Esophagus squamous epithelium (tissue), 5 donors: ENCODE data around the gene SSH3. TPM values are rescaled to one million over a fixed set of nuclear protein-coding genes. Genes with fewer than 3 reads are reported as not detected.

Experiments
- DNase-seq: peaks from one replicate; lab custom pipeline; 2025; lab: John Stamatoyannopoulos, UW
- H3K27ac ChIP-seq, 4 donors: fragments of 200-600 bp; sonication (generic); one replicate each; pipeline ENCODE4 v1.5.1; 2016 to 2019; ENCODE audit warnings: mild to moderate bottlenecking in 1 of 4
- H3K27me3 ChIP-seq, 4 donors: fragments of 200-600 bp; sonication (generic); 1 replicate in 3 of 4; 2 replicates in 1 of 4; pipeline versions ENCODE4 v1.5.1 to v1.6.0; 2017 to 2021; ENCODE audit warnings: antibody characterized with exemption in 1 of 4
- H3K36me3 ChIP-seq, 3 donors: fragments of 200-600 bp; sonication (generic); one replicate each; pipeline ENCODE4 v1.5.1; 2016 to 2019
- H3K4me1 ChIP-seq, 3 donors: fragments of 200-600 bp; sonication (generic); one replicate each; pipeline ENCODE4 v1.5.1; 2017 to 2019
- H3K4me3 ChIP-seq, 4 donors: fragments of 200-600 bp; sonication (generic); 1 replicate in 3 of 4; 2 replicates in 1 of 4; pipeline ENCODE4 v1.5.1; 2016 to 2019; ENCODE audit warnings: mild to moderate bottlenecking in 2 of 4, moderate library complexity in 1 of 4
- H3K9me3 ChIP-seq, 3 donors: fragments of 200-600 bp; sonication (generic); one replicate each; pipeline ENCODE4 v1.5.1; 2016 to 2019
- CTCF ChIP-seq, 6 experiments: fragments of 450-650 bp in 4 of 6; fragments of 200-600 bp in 2 of 6; sonication (generic) in 2 of 6; IDR thresholded peaks; one replicate each; pipeline ENCODE4 v1.5.1; 2016 to 2019; ENCODE audit warnings: antibody characterized with exemption in 6 of 6, mild to moderate bottlenecking in 4 of 6, moderate library complexity in 4 of 6
- POLR2A ChIP-seq, 4 donors: fragments of 450-650 bp; IDR thresholded peaks; one replicate each; pipeline ENCODE4 v1.6.1; 2017; ENCODE audit warnings: antibody characterized with exemption in 4 of 4, mild to moderate bottlenecking in 4 of 4, moderate library complexity in 3 of 4
- WGBS, 2 donors: methylation state at CpG; one replicate each; pipeline ENCODE4 v1.1.5; 2018; 5-methylcytosine and 5-hydroxymethylcytosine counted together
- intact Hi-C: fragments of 100-400 bp; cut with DNase I; formaldehyde crosslinking; loops from one replicate; pipeline ENCODE4 v1.15.0; 2022
- total RNA-seq, 4 donors: library from RNA; depleted of rRNA; stranded (reverse); fragments of >200 nt; gene quantifications; one replicate each; pipeline ENCODE4 v1.1.0, GENCODE V29; 2016
- donor health status: DM: yes; HTN: yes; CAD: no.

Gene SSH3
- total RNA-seq, 4 donors from 2014 or later: 51.4 to 78.4 (median 64.8) TPM

- peak overlapping the region; percentile 93 to 99 (median 96) for H3K27ac ChIP-seq
- TF ChIP-seq POLR2A (IDR thresholded peaks at IDR 0.05) (no peak), CTCF (IDR thresholded peaks at IDR 0.05) (no peak)
- WGBS, 2 donors: 54 to 60% methylated on average over 2 to 13 of the region's 18 CpGs
- peak overlapping the region in 3 of 4 donors; percentile 23 to 48 (median 36) for H3K4me3 ChIP-seq
- no peaks in the 10 kb centered on the region for H3K27me3 ChIP-seq
- peaks cover 0 to 52% (median 27%) of the 10 kb centered on the region in 3 donors for H3K36me3 ChIP-seq
- peaks cover 41 to 83% (median 48%) of the 10 kb centered on the region in 3 donors for H3K4me1 ChIP-seq
- H3K9me3 ChIP-seq: no peaks in the 10 kb centered on the region
- DNase-seq: no peak
- intact Hi-C loops: loop anchor here (10.0 kb wide), 1 partner anchor 256 kb away; the partner anchor contains the start of gene RHOD
Observed at GRCh38 chr11:67311051-67311555, 7.8 kb downstream of the SSH3 start.

GRCh38 chr11:67311556-67312082 lies 8.3 kb downstream of the SSH3 start:
- no peak for DNase-seq
- Histone ChIP-seq H3K9me3 (no peaks in the 10 kb centered on the region), H3K4me1 (peaks cover 44 to 88% (median 51%) of the 10 kb centered on the region in 3 donors), H3K4me3 (peak overlapping the region in 3 of 4 donors; percentile 23 to 48 (median 36)), H3K27me3 (no peaks in the 10 kb centered on the region), H3K36me3 (peaks cover 0 to 47% (median 27%) of the 10 kb centered on the region in 3 donors), H3K27ac (peak overlapping the region; percentile 93 to 99 (median 96))
- TF ChIP-seq POLR2A (IDR thresholded peaks at IDR 0.05) (peak in 1 of 4 donors; percentile 10), CTCF (IDR thresholded peaks at IDR 0.05) (no peak)
- intact Hi-C loops: loop anchor here (10.0 kb wide), 1 partner anchor 257 kb away; the partner anchor contains the start of gene RHOD
- 45 to 46% methylated on average over 6 to 11 of the region's 15 CpGs for WGBS, 2 donors

DNA sequence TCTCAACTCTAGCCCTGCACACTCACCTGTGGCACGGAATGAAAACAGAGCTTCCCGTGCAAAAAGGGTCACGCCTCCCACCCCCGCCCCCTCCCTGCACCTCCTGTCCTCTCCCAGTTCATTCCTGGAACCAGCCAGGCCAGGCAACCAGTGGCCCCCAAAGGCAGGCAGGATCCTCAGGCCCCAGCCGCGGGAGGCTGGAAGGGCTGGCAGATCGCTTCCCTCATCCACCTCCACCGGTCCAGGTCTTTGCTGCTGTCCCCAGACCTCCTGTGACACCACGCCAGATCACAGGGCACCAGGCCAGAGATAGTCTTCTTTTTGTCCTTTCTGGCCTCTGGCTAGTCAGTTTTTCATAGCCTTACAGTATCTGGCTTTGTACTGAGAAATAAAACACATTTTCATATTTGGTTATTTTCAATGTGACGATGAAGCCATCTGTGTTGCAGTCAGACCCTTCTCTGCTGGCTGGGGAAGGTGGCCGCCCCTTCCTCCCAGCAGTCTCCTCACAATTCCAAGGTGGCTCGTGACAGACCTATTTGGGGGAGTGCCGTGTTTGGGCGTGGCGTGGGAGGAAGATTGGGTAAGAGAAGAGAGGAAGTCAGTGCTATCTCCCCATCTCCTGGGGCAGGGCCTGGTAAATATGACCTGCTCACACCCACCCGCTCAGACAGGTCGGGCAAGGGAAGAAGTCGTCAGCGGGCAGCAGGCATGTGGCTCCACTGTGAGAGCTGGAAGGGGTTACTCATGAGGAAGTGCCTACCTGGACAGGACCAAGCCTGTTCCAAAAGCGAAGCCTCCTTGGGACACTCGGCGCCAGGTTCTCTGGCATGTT lies 9.1 kb downstream of the SSH3 start:
- DNase-seq: no peak
- no peak for TF ChIP-seq CTCF (IDR thresholded peaks at IDR 0.05)
- peak in 1 of 4 donors; percentile 43 for TF ChIP-seq POLR2A (IDR thresholded peaks at IDR 0.05)
- H3K36me3 ChIP-seq: peaks cover 0 to 39% (median 25%) of the 10 kb centered on the region in 3 donors
- H3K9me3 ChIP-seq: no peaks in the 10 kb centered on the region
- H3K4me3 ChIP-seq: peak overlapping the region in 1 of 4 donors; percentile 1
- peaks cover 48 to 90% (median 51%) of the 10 kb centered on the region in 3 donors for H3K4me1 ChIP-seq
- H3K27ac ChIP-seq: peak overlapping the region; percentile 93 to 99 (median 96)
- intact Hi-C loops: loop anchor here (10.0 kb wide), 1 partner anchor 258 kb away; the partner anchor contains the start of gene RHOD
- WGBS, 2 donors: 36 to 42% methylated on average over 12 to 16 of the region's 22 CpGs
- H3K27me3 ChIP-seq: no peaks in the 10 kb centered on the region

DNA sequence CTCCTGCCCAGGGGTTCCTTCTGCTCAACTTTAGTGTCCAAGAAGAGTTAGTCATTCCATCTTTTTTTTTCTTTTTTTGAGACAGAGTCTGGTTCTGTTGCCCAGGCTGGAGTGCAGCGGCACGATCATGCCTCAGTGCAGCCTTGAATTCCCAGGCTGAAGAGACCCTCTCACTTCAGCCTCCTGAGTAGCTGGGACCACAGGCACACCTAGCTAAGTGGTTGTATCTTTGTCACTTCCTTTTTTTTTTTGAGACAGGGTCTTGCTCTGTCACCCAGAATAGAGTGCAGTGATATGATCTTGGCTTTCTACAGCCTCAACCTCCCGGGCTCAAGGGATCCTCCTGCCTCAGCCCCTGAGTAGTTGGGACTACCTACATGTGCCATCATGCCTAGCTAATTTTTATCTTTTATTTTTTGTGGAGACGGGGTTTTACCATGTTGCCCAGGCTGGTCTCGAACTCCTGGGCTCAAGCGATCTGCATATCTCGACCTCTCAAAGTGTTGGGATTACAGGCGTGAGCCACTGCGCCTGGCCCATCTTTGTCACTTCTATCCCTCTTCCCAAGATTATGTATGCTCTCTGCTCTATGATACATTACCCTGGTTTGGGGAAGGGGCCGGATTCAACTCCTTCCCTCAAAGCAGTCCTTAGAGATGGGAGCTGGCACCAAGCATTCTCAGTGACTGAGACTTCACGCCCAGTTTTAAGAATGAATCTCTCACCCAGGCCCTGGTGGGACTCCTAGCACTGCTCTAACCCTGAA lies 10.0 kb downstream of the SSH3 start:
- Histone ChIP-seq H3K27ac (peak overlapping the region; percentile 93 to 99 (median 96)), H3K36me3 (peaks cover 0 to 30% (median 18%) of the 10 kb centered on the region in 3 donors), H3K9me3 (no peaks in the 10 kb centered on the region), H3K27me3 (no peaks in the 10 kb centered on the region), H3K4me1 (peaks cover 51 to 89% (median 53%) of the 10 kb centered on the region in 3 donors), H3K4me3 (no peak overlapping the region)
- WGBS, 2 donors: 60 to 61% methylated on average over 11 of the region's 11 CpGs
- TF ChIP-seq CTCF (IDR thresholded peaks at IDR 0.05): no peak
- TF ChIP-seq POLR2A (IDR thresholded peaks at IDR 0.05): no peak
- intact Hi-C loops: loop anchor here (10.0 kb wide), 1 partner anchor 259 kb away; the partner anchor contains the start of gene RHOD
- no peak for DNase-seq
